GM19328 (cell line): Measurements from ENCODE around the gene CSDE1.
"Not testable (repeated sequence)": the region's sequence is repeated elsewhere in the genome, so short reads cannot be mapped to it uniquely, and the experiment has no call there.

Experiments used
- ATAC-seq: cut with Tn5 transposase; IDR thresholded peaks from one replicate; pipeline ENCODE4 v1.9.1; 2021; ENCODE audit warnings: mild to moderate bottlenecking, moderate library complexity; ENCODE audit not compliant: unreplicated experiment

CSDE1 gene

DNA sequence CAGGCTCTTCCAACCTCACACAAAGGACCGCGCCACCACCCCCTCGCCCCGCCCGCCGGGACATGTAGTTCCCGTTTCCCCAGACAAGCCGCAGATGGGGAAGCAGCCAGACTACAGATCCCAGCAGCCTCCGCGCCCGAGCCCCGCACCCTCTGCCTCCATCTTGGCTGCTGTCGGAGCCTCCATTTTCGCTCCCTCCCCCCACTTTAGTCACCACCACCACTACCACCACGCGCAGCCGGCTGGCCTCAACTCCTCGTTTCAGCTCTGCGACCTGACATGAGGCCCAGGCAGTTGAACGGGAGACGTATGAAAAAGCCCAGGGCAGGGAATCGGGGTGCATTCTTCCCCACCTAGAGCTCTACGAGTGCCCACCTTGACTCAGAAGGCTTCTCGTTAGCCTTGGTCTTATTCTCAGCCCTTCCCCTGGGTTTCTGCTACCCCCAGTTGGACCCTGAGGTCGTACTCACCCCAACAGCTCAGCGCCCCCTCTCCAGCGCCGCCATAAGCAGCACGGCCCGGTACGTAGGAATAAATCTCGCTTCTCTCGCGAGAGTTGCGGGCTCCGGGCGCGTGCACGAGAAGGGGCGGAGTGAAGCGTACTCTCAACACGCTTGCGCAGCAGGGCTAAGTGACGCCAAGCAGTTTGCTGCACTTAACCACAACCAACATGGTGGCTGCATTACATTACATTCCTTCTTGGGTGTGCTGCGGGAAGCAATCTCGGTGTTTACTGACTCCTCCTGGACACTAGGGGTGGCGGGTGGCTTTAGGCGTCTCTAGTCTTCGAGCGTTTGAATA, at the start of gene CSDE1:
CSDE1 (minus strand) TSS at position 530 of the 801 bp plus-strand sequence. CDS start 18,094 bp downstream, outside the sequence.
- peak; percentile 77 for ATAC-seq

DNA sequence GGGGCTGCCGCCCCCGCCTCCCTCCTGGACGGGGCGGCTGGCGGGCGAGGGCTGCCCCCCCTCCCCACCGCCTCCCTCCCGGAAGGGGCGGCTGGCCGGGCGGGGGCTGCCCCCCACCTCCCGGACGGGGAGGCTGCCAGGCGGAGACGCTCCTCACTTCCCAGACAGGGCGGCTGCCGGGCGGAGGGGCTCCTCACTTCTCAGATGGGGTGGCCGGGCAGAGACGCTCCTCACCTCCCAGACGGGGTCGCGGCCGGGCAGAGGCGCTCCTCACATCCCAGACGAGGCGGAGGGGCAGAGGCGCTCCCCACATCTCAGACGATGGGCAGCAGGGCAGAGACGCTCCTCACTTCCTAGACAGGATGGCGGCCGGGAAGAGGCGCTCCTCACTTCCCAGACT, 46.7 kb upstream of the CSDE1 start:
- ATAC-seq: not testable (repeated sequence)

DNA sequence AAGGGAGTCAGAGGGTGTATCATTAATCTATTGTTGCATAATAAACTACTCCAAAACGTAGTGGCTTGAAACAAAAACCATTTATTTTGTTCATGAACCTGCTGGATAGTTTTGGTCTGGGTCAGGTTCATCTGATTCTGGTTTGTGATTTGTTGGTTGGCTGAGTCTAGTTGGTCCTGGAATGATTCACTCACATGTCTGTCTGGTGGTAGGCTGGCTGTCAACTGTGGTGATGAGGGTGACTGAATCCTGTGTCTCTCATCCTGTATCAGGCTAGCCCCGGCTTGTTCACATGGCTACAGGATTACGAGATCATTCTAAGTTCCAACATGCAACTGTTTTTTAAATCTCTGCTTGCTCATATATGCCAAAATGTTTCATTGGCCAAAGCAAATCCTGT, 45.2 kb upstream of the CSDE1 start:
- ATAC-seq: no peak

DNA sequence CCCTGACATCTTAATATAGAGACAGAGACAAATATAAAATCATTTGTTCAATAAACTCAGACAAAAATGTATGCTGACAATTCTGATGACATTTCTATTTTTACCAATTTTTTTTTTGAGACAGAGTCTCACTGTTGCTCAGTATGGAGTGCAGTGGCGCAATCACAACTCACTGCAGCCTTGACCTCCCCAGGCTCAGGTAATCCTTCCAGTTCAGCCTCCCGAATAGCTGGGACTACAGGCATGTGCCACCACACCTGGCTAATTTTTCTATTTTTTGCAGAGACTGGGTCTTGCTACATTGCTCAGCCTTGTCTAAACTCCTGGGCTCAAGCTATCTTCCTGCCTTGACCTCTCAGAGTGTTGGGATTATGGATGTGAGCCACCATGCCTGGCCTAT, 36.3 kb upstream of the CSDE1 start:
- no peak for ATAC-seq

DNA sequence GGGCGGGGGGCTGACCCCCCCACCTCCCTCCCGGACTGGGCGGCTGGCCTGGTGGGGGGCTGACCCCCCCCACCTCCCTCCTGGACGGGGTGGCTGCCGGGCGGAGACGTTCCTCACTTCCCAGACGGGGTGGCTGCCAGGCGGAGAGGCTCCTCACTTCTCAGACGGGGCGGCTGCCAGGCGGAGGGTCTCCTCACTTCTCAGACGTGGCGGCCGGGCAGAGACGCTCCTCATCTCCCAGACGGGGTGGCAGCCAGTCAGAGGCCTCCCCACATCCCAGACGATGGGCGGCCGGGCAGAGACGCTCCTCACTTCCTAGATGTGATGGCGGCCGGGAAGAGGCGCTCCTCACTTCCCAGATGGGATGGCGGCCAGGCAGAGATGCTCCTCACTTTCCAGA, 32.8 kb upstream of the CSDE1 start:
- ATAC-seq: not testable (repeated sequence)

DNA sequence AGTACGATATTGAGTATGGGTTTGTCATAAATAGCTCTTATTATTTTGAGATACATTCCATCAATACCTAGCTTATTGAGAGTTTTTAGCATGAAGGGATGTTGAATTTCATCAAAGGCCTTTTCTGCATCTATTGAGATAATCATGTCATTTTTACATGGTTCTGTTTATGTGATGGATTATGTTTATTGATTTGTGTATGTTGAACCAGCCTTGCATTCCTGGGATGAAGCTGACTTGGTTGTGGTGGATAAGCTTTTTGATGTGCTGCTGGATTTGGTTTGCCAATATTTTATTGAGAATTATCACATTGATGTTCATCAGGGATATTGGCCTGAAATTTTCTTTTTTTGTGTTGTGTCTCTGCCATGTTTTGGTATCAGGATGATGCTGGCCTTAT, 28.7 kb upstream of the CSDE1 start:
- ATAC-seq: not testable (repeated sequence)

DNA sequence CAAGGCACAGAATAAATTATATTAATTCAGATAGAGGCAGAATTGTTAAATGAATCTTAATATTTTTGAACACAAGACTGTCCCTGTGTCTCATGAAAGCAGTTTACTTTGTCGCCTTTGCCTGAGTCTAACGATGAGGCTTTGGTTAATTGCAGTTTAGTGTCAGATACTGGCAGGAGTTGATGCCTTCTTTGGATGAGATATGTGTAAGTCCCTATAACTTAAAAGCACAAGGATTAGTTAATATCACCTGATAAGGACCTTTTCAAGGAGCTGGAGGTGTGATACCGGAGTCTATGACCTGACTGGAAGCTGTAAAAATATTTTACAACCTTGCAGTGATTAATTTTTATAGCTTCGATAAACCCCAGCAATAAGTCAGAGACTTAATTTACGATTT, 24.7 kb upstream of the CSDE1 start:
- no peak for ATAC-seq

DNA sequence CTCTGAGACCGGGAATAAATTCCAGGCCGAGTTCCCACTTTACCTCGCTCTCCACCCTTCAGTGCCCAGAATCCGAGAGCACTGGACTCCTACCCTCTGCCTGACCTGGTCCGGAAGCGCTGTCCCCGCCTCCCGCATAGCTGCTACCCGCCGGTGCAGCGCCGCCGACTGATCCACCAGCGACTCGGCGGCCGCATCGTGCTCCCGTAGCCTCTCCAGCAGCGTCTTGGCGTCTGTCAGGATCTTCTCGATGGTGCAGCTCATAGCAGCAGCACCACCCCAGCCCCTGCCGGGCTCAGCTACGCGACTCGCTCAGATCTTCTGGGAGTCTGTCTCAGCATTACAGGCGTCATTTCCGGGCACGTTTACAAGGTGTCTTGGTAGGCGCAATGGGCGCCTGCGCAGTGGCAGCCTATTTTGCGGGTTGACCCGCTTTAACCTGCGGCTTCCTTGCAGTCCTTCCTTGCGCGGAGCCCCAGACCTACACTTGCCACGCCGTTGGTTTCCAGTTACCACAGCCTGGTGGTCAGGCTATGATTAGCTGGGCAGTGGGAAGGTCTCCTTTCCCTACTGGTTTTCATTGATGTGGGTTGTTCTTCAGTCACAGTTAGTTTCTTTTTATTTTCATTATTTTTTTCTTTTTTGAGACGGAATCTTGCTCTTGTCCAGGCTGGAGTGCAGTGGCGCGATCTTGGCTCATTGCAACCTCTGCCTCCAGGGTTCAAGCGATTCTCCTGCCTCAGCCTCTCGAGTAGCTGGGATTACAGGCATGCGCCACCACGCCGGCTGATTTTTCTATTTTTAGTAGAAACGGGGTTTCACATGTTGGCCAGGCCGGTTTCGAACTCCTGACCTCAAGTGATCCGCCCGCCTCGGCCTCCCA, 22.8 kb upstream of the CSDE1 start, which contains the start of gene SIKE1:
SIKE1 (minus strand) TSS at position 342 of the 883 bp plus-strand sequence; CDS start at position 264, 78 bp downstream.
- peak; percentile 99 for ATAC-seq

DNA sequence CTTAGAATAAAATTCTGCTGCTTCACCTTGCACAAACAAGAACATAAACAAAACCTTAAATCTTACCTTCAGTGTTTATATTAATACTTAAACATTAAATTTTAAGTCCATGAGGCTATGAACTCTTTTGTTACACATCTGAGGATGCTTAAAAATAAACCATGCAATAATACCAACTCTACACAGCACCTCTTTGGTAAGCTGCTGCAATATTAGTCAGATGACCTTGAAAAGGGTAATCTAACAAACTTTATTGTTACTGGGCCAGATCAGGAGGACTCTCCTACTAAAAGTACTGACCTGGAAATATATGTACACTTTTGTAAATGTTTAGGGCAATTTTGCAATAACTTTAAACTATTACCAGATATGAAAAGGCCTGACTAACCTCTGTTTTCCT, 21.9 kb upstream of the CSDE1 start:
- ATAC-seq: no peak

DNA sequence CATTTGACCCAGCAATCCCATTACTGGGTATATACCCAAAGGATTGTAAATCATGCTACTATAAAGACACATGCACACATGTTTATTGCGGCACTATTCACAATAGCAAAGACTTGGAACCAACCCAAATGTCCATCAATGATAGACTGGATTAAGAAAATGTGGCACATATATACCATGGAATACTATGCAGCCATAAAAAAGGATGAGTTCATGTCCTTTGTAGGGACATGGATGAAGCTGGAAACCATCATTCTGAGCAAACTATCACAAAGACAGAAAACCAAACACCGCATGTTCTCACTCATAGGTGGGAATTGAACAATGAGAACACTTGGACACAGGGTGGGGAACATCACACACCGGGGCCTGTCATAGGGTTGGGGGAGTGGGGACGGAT, 18.9 kb upstream of the CSDE1 start:
- ATAC-seq: not testable (repeated sequence)

DNA sequence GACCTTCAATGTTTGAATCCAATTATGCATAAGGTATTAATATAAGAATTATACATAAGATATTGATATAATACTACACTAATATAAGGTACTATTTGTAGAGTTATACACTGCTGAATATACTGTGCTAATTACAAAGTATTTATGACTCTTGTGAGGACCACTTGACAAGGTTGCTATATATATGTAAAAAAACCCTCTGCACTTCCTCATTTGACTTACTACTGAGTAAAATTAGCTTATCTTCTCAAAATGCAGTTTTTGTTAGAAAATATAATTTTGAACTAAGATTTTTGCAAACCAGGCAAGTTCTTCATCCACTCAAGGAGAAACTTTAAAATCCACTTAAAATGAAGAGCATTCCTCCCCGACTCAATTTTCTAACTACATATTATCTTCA, 14.2 kb upstream of the CSDE1 start:
- ATAC-seq: no peak

DNA sequence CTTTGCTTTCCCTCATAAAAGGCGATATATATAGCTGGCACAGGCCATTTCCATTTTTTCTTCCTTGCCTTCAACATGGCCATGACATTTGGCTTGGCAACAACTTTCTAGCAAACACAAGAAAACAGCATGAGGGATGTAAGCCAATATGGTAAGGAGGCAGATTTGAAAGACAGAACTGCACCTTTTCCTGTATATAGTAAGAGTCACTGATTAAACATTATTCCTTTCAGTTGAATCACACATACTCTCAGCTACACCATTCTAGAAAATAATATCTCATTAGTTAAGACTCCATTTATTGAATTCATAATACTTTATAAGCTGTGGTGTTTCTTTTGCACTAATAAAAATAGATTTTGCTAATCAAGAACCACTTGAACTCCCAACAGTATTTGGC, 13.2 kb upstream of the CSDE1 start:
- no peak for ATAC-seq

DNA sequence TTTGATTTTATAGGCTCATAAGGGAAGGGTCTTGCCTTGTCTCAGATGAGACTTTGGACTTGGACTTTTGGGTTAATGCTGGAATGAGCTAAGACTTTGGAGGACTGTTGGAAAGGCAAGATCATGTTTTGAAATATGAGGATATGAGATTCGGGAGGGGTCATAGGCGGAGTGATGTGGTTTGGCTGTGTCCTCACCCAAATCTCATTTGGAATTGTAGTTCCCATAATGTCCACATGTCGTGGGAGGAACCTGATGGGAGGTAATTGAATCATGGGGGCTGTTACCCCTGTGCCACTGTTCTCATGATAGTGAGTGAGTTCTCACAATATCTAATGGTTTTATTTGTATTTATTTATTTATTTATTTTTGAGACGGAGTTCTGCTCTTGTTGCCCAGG, 6.9 kb upstream of the CSDE1 start:
- no peak for ATAC-seq

DNA sequence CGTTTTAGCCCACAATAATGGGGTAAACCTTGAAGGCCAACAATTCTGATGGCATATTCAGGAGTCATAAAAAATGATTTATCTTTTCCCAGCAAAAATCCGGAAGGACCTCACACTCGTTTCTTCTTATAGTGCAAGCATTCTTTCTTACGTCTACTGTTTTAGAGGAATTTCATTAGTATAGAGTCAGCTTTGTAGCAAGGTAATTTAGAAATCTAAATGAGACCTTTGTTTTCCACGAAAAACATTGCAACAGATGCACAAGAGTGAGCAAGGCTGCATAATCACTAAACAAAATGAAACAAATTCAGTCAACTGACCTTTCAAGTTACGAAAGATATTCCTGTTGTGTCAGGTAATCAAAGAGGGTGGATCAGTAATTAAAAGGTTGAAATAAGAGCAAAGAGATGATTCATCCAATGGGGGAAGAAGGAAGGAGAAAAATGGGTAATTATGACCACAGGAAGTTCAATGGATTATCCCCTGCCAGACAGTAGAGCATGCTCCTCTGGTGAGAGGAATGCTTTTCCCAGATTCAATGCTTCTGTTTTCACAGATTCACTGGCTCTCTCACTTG, 560 bp upstream of the CSDE1 start:
- ATAC-seq: no peak

DNA sequence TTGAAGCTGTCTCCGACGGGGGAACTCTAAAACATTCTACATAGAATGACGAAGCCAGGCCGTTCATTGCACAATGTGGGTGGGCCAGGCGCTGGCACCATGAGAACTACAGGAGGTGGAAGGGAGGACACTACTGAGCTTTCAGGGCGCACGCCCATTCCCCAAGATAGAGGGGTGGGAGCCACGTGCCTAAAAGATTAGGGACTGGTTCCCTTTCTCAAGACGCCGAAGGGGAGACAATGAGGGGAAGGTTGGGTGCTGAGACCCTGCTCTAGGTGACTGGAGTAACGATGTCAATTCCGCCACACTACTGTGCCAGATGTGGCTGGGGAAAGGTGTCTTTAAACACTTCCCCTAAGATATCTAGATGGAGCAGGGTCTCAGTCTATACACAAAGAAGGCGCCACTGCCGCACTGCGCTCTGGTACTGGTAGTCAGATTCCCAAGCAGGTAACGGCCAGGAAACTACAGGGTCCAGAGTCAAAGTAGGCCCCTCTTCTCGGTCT, 782 bp downstream of the CSDE1 start:
- peak; percentile 3 for ATAC-seq

DNA sequence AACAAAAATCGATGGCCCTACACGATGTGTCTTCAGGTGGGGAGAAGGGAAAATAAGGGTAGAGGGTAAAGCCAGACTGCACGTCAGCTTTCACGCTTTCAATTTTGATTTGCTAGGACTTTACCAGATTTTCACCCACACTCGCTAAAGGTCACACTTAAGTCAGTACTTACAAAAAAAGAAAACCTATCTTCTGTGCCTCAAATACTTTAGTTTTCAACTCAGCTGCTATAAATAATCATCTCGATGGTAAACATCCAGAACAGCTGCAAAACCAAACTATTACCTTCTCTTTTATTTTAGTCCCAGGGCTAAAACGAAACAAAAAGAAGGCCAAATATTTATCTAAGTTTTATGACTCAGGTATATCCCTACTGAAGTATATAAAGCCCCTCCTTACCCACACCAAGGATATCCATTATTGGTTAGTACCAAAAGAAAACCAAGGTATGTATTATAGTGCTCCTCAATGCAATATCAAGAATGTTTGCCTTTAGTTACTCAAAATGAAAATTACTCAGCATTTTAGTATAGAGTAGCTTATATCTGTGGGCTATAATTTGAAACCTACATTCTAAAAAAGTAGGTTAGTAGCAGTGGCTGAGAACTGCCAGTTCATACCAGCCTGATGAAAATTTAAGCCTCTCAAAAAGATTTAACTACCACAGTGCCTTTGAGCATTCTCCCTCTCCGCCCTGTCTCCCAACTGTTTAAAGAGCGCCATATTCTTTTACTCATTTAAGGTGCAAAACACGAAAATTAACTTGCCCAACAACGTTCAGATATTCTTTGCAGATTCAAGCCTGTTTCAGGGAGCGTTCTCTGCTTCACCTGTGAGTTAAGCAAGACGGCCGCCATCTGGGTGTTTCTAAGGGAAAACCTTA, 1.5 kb downstream of the CSDE1 start:
- ATAC-seq: no peak

DNA sequence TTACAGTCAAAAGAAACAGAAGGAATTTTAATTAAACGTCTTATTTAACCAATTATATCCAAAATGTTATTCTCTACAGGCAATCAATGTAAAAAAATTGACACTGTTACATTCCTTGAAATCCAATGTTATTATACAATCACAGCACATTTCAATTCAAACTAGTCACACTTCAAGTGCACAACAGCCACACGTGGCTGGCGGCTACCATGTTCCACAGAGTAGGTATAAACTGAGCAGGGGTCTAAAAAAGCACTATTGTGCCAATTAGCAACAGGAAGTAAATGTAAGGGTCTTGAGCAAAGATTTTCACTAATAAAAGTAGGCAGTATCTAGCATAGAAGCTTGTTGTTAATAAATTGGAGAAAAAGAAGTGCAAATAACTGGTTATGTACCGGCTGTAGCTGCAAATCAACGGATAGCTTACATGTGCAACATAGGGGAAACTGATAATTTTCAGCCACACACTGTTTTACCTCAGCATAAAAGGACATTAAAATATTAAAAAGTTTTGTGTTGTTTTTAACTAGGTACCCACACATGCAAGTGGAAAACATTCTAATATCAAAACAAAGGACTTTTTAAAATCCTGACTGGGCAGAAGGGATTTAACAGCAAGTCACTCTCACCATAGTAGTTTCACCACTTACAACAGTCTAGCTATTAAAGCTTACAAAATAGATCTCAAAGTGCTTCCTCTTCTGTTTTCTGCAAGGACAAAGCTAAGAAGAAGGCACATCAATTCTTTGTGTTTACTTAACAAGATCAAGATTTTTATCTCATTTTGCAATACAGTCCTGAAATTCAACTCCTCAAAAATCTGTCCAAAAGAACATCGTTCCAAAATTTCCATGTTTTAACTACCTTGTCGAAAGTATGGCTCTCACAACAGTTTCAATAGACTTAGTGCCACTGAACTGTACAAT, 2.5 kb downstream of the CSDE1 start:
- ATAC-seq: no peak

DNA sequence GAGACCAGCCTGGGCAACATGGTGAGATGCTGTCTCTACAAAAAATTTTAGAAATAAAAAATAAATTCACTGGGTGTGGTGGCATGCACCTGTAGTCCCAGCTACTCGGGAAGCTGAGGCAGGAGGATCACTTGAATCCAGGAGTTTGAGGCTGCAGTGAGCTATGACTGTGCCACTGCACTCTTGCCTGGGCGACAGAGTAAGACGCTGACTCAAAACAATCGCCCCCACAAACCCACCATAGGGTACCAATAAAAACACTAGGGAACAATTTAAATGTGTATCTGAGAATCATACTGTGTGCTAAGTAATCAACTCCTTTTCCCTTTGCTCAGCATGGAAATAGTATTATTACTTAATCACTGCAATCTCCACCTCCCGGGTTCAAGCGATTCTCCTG, 4.1 kb downstream of the CSDE1 start:
- not testable (repeated sequence) for ATAC-seq

DNA sequence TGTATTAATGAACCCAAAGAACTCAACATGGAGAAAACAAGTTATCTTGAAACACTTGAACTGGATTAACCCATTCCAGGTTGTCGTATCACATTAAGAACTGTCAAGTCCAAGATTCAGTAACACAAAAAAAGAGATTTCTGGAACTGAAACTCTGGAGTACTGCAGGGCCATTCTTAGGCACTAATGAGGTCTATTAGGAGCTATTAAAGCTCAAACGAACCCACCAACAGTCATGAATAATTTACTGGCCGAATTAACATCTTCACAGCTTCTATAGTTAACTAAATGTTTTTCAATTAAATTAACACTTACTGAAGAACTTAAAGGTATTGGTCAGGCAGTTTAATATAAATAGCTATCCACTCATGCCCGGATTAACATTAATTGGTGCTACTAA, 4.6 kb downstream of the CSDE1 start:
- ATAC-seq: no peak
